Superior temporal gyrus (tissue), 1 donor: ENCODE measurements around the gene ZNF14.
"Not testable (repeated sequence)": the region's sequence is repeated elsewhere in the genome, so short reads cannot be mapped to it uniquely, and the experiment has no call there.

Source experiments
- DNase-seq: peaks from one replicate; pipeline ENCODE4 v3.0.0-alpha.2; 2016; ENCODE audit errors: extremely low spot score

Gene ZNF14

GRCh38 chr19:19689023-19689422 is 43.9 kb downstream of the ZNF14 start:
- not testable (repeated sequence) for DNase-seq

GRCh38 chr19:19687090-19687489 is 45.8 kb downstream of the ZNF14 start:
- no peak for DNase-seq

DNA sequence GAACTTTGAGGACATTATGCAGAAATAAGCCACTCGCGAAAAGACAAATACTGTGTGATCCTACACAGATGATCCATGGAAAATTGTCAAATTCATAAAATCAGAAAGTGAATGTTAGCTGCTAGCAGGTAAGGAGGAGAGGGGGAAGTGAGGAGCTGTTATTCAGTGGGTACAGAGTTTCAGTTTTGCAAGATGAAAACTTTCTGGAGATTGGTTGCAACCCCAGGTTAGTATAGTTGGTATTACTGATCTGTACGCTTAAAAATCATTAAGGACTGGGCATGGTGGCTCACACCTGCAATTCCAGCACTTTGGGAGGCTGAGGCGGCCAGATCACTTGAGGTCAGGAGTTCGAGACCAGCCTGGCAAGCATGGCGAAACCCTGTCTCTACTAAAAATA is 46.3 kb downstream of the ZNF14 start:
- DNase-seq: no peak

GRCh38 chr19:19686119-19686518 is 46.8 kb downstream of the ZNF14 start:
- not testable (repeated sequence) for DNase-seq

- no peak for DNase-seq
These were observed 53.5 kb downstream of the ZNF14 start for GRCh38 chr19:19679176-19680073.

GRCh38 chr19:19677579-19677978 is 55.3 kb downstream of the ZNF14 start:
- no peak for DNase-seq

GRCh38 chr19:19674315-19674714 is 58.6 kb downstream of the ZNF14 start:
- no peak for DNase-seq

GRCh38 chr19:19672816-19673215 is 60.1 kb downstream of the ZNF14 start:
- no peak for DNase-seq

DNA sequence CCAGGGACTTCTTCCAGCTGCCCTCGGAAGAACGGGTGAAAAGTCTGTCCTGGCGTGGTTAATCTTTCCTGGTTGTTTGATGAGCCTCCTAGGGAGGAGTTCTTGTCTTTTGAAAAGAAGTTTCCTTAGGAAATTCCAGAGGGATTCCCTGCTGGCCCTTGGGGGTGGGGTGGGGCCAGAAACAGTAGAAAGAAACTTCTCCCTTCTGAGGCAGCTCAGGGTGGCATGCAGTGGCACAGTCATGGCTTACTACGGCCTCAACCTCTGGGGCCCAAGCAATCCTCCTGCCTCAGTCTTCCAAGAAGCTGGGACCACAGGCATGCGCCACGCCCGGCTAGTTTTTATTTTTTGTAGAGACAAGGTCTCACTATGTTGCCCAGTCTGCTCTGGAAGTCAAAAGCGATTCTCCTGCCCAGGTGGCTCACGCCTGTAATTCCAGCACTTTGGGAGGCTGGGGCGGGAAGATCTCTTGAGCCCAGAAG is 62.8 kb downstream of the ZNF14 start:
- DNase-seq: no peak

DNA sequence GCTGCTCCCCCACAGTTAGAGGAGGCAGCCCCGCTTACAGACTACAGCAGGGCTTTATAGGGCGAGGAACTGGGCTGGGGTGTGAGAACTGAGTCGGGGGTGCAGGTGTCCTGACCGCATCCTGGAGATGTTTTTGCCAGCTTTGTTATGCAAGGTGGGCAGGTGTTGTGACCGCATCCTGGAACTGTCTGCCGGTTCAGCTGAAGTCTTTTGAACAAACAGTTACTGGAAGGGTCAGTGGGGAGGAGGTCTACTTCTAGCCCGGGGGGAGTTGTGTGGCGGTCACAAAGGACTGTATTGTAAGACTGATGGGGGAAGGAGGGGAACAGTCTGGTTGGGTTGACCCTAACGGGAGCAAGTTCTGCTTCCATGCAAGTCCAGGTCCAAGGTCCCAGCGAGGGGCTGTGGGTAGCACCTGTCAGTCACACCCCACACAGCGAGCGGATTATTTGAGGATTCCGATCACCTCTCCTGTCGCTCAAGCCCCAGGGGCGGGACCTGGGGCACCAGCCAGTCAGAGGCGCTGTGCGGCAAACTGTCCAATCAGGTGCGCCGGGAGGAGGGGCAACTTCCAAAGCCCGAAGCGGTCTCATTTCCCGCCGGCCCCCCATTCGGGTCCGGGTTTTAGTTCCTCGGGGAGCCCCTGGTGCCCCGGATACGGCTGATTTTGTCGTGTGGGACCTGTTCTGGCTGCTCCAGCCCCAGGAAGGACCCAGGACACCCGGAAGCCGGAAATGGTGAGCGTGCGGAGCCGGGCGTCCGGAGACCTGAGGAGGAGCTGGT is 64.5 kb downstream of the ZNF14 start, which contains the start of gene ZNF101:
TSS of gene ZNF101 (plus strand) at position 610 of the 783 bp plus-strand sequence. CDS start at position 735, 125 bp downstream.
- DNase-seq: peak; percentile 97

DNA sequence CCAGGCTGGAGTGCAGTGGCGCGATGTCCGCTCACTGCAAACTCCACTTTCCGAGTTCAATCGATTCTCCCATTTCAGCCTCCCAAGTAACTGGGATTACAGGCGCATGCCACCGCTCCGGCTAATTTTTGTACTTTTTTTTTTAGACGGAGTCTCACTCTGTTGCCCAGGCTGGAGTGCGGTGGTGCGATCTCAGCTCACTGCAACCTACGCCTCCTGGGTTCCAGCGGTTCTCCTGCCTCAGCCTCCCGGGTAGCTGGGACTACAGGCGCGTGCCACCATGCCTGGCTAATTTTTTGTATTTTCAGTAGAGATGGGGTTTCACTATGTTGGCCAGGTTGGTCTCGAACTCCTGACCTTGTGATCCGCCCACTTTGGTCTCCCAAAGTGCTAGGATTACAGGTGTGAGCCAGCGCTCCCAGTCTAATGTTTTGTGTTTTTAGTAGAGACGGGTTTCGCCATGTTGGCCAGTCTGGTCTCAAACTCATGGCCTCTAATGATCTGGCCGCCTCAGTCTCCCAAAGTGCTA is 67.4 kb downstream of the ZNF14 start:
- not testable (repeated sequence) for DNase-seq

DNA sequence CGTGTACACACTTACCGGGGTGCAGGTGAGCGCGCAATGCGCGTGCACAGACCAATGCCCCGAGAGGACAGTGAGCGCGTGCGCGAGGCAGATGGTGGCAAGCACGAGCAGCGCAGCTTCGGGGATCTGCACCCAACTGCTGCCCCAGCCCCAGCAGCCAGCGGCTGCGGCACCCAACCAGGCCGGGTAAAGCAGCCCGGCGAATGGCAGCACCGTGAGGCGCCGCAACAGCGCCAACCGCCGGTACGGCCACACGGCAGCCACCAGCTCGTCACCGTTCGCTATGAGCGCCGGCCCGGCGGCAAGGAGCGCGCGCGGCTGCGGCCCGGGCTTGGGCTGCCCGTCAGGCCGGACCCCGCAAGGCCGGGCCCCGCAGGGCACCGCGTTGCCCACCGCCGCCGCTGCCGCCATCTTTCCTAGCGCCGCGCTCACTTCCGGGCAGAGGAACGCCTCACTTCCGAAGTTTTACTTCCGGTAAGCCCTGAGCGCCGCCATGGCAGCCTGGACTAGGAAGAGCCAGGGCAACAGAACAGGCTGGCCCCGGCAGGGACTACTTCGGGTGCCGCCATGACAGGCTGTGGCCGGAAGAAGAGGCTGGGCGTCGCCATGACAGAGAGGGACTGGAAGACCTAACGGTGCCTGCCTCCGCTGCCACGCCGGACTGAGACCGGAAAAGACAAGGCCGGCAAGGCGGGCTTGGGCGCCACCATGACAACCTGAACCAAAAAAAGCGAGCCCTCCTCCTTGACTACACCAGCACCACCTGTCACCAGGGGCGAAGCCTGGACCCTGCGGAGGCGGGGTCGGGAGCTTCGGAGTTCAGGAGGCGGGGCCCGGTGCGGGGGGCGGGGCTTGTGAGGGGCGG is 69.4 kb downstream of the ZNF14 start, which contains the start of gene ATP13A1:
TSS of gene ATP13A1 (minus strand) at position 421 of the 865 bp plus-strand sequence. CDS start at position 411, 10 bp downstream.
- peak; percentile 98 for DNase-seq

DNA sequence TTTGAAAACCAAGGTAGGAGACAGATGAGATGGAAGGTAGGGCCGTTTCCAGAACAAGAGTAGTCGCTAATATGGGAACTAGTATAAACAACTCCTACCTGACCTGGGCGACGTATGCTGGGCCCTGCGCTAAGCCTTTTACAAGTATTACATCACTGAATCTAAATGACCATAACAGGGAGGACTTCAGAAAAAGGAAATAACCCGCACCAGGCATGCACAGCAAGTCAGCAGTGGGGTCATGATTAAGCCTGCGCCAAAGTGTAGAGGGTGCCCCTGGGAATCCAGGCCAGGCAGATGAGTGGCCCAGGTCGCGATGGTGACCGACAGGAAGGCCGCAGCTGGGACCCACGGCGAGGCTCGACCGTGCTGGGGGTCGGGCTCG is 70.0 kb downstream of the ZNF14 start:
- DNase-seq: no peak

- DNase-seq: no peak
These were observed 70.6 kb downstream of the ZNF14 start for GRCh38 chr19:19662344-19662743.

- no peak for DNase-seq
These were observed 71.1 kb downstream of the ZNF14 start for GRCh38 chr19:19661675-19662251.

DNA sequence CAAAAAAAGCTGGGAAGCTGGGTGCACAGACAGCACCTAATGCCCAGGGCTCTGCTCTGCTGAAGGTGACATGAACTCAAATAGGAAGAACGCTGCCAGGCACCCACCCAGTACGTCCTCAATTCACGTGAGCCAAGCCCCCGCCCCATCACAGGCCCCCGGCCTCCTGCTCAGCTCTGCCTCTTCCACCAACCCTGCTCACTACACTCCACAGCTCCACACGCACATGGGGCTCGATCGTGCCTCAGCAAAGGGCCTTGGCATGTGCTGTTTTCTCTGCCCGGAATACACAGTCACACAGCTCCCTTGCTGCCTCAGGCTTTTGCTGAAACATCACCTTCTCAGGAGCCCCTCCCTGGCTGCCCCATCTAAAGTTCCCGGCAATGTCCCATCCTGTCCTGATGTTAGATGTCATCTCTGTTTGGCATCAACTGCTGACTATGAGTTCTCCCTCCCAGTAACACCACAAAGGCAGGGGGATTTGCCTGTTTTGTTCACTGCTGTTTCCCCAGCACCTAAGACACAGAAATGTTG is 71.7 kb downstream of the ZNF14 start:
- DNase-seq: no peak
